Measurements from ENCODE around the gene ASIC5.

ASIC5 gene

DNA sequence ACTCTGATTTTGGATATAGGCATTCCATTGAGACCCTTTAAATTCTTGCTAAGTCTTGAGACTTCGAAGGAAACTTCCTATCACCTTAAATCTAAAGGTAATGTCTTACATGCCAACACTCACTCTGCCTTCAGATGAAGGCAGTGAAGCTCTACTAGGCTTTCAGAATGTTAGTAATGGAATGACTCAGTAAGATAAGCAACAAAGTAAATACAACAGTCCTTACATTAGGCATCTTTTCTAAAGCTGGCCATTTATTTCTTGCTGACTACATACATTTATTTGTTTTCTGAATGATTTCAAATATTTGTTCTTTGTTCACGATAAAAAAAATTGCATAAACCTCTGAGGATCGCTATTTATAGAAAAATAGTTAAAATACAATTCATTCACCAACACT, 43.5 kb downstream of the ASIC5 start:
- Histone ChIP-seq H3K27me3 (ENCODE audit: insufficient read depth, insufficient read length) (no peaks in the 10 kb centered on the region), H3K36me3 (ENCODE audit: insufficient read depth, insufficient read length, low read length) (no peaks in the 10 kb centered on the region), H3K9me3 (ENCODE audit: insufficient read depth, low read length) (no peaks in the 10 kb centered on the region), H3K4me3 (ENCODE audit: insufficient read length, low read depth) (no peak overlapping the region), H3K9ac (ENCODE audit: insufficient read length, low read depth) (no peak overlapping the region), H3K4me1 (ENCODE audit: insufficient read depth, insufficient read length) (no peaks in the 10 kb centered on the region)
- TF ChIP-seq YY1 (IDR thresholded peaks at IDR 0.05; ENCODE audit: insufficient read depth, insufficient read length) (no peak), SUZ12 (IDR thresholded peaks at IDR 0.05; ENCODE audit: extremely low read depth, insufficient read depth, insufficient read length) (no peak), ZNF274 (IDR thresholded peaks at IDR 0.05; ENCODE audit: low read depth, low read length) (no peak)
- no peak for DNase-seq (ENCODE audit: low read depth, low spot score)

DNA sequence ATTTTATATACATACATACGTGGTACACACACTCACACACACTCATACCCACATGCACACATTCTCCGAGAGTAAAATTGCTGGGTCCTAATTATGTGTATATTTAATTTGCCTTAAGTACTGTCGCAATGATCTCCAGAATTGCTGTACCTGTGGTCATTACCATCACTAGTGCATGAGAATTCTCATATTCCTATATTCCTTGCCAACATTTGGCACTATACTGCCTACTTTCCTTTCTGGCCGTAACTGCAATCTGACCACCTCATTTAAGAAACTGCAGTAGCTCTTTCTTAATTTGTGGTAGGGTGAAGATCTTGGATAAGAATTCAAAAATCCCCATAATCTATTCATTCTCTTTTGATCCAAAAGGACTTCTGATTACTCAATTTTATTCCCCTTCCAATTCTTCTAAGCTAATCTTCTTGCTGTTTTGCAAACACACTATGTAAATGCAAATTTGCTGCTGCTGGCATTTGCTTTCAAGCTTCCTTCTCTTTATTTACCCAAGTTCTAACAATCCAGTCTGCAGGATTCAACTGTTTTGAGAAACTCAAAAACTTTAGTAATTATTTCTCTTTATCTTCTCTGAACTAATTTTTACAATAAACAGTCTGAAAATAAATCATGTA, 45.1 kb downstream of the ASIC5 start:
- Histone ChIP-seq H3K27me3 (ENCODE audit: insufficient read depth, insufficient read length) (no peaks in the 10 kb centered on the region), H3K4me3 (ENCODE audit: insufficient read length, low read depth) (no peak overlapping the region), H3K9ac (ENCODE audit: insufficient read length, low read depth) (no peak overlapping the region), H3K4me1 (ENCODE audit: insufficient read depth, insufficient read length) (no peaks in the 10 kb centered on the region), H3K36me3 (ENCODE audit: insufficient read depth, insufficient read length, low read length) (no peaks in the 10 kb centered on the region), H3K9me3 (ENCODE audit: insufficient read depth, low read length) (no peaks in the 10 kb centered on the region)
- TF ChIP-seq YY1 (IDR thresholded peaks at IDR 0.05; ENCODE audit: insufficient read depth, insufficient read length) (no peak), ZNF274 (IDR thresholded peaks at IDR 0.05; ENCODE audit: low read depth, low read length) (no peak), SUZ12 (IDR thresholded peaks at IDR 0.05; ENCODE audit: extremely low read depth, insufficient read depth, insufficient read length) (no peak)
- no peak for DNase-seq (ENCODE audit: low read depth, low spot score)

DNA sequence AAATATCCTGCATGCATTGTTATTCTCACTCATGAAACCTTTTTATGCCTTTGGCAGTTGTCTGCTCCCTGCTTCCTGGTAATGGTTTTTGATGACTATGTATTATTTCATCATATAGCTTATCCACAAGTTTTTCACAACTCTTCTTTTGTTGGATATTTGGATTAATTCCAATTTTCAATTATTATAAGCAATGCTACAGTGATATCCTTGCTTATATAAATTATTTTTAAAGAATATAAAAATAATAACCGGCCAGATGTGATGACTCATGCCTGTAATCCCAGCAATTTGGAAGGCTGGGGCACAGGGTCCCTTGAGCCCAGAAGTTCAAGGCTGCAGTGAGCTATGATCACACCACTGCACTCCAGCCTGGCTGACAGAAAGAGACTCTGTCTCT, 47.0 kb downstream of the ASIC5 start:
- Histone ChIP-seq H3K9me3 (ENCODE audit: insufficient read depth, low read length) (no peaks in the 10 kb centered on the region), H3K4me3 (ENCODE audit: insufficient read length, low read depth) (no peak overlapping the region), H3K4me1 (ENCODE audit: insufficient read depth, insufficient read length) (no peaks in the 10 kb centered on the region), H3K9ac (ENCODE audit: insufficient read length, low read depth) (no peak overlapping the region), H3K36me3 (ENCODE audit: insufficient read depth, insufficient read length, low read length) (no peaks in the 10 kb centered on the region), H3K27me3 (ENCODE audit: insufficient read depth, insufficient read length) (no peaks in the 10 kb centered on the region)
- no peak for TF ChIP-seq ZNF274 (IDR thresholded peaks at IDR 0.05; ENCODE audit: low read depth, low read length)
- no peak for TF ChIP-seq YY1 (IDR thresholded peaks at IDR 0.05; ENCODE audit: insufficient read depth, insufficient read length)
- TF ChIP-seq SUZ12 (IDR thresholded peaks at IDR 0.05; ENCODE audit: extremely low read depth, insufficient read depth, insufficient read length): no peak
- DNase-seq (ENCODE audit: low read depth, low spot score): no peak

DNA sequence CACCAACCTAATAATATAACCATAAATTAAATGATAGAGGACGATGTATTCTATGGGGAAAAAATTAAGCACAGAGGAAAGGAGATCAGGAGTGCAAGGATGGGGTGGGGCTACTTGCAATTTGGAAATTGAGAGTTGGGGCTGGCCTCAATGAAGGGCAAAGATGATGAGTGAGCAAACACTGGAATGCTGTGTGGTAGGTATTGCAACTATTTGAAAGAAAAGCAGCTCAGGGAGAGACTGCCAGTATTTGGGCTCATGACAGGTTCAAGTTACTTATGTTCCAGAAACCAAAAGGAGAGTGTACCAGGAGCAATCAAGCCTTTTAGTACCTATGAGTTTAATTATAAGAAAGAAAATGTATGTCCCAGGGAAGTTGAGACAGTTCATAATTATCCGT, 47.4 kb downstream of the ASIC5 start:
- H3K9ac ChIP-seq (ENCODE audit: insufficient read length, low read depth): no peak overlapping the region
- H3K9me3 ChIP-seq (ENCODE audit: insufficient read depth, low read length): no peaks in the 10 kb centered on the region
- H3K4me3 ChIP-seq (ENCODE audit: insufficient read length, low read depth): no peak overlapping the region
- H3K36me3 ChIP-seq (ENCODE audit: insufficient read depth, insufficient read length, low read length): no peaks in the 10 kb centered on the region
- H3K4me1 ChIP-seq (ENCODE audit: insufficient read depth, insufficient read length): no peaks in the 10 kb centered on the region
- H3K27me3 ChIP-seq (ENCODE audit: insufficient read depth, insufficient read length): no peaks in the 10 kb centered on the region
- no peak for DNase-seq (ENCODE audit: low read depth, low spot score)
- TF ChIP-seq SUZ12 (IDR thresholded peaks at IDR 0.05; ENCODE audit: extremely low read depth, insufficient read depth, insufficient read length) (no peak), YY1 (IDR thresholded peaks at IDR 0.05; ENCODE audit: insufficient read depth, insufficient read length) (no peak), ZNF274 (IDR thresholded peaks at IDR 0.05; ENCODE audit: low read depth, low read length) (no peak)

DNA sequence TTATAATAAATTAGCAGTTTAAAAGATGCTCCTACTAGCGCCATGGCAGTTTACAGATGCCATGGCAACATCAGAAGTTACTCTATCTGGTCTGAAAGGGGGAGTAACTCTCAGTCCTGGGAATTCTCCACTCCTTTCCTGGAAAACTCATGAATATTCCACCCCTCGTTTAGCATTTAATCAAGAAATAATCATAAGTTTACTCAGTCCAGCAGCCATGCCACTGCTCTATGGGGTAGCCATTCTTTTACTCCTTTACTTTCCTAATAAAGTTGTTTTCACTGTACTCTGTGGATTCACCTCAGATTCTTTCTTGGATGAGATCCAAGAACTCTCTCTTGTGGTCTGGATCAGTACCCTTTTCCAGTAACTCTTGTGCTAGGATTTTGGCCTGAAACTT, 55.0 kb downstream of the ASIC5 start:
- no peak for DNase-seq (ENCODE audit: low read depth, low spot score)
- TF ChIP-seq SUZ12 (IDR thresholded peaks at IDR 0.05; ENCODE audit: extremely low read depth, insufficient read depth, insufficient read length) (no peak), YY1 (IDR thresholded peaks at IDR 0.05; ENCODE audit: insufficient read depth, insufficient read length) (no peak), ZNF274 (IDR thresholded peaks at IDR 0.05; ENCODE audit: low read depth, low read length) (no peak)
- Histone ChIP-seq H3K9ac (ENCODE audit: insufficient read length, low read depth) (no peak overlapping the region), H3K4me1 (ENCODE audit: insufficient read depth, insufficient read length) (no peaks in the 10 kb centered on the region), H3K27me3 (ENCODE audit: insufficient read depth, insufficient read length) (no peaks in the 10 kb centered on the region), H3K9me3 (ENCODE audit: insufficient read depth, low read length) (no peaks in the 10 kb centered on the region), H3K36me3 (ENCODE audit: insufficient read depth, insufficient read length, low read length) (no peaks in the 10 kb centered on the region), H3K4me3 (ENCODE audit: insufficient read length, low read depth) (no peak overlapping the region)

DNA sequence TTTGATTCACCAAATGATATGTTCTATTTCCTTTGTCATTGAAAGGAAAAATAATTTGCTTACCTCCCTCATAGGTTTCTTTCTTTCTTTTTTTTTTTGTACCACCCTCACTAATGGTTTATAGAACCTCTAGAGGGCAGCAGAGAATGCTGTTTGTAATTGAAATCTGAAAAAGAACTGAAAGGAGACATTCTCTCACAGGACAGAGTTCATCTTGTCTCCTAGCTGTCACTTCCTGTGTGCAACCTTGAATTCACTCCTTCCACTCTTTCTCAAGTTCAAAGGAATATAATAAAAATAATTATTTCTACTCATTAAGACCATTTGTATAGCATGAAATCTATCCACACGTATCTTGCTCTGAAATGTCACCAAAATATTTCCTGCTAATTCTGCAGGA, 56.2 kb downstream of the ASIC5 start:
- TF ChIP-seq YY1 (IDR thresholded peaks at IDR 0.05; ENCODE audit: insufficient read depth, insufficient read length): no peak
- TF ChIP-seq SUZ12 (IDR thresholded peaks at IDR 0.05; ENCODE audit: extremely low read depth, insufficient read depth, insufficient read length): no peak
- TF ChIP-seq ZNF274 (IDR thresholded peaks at IDR 0.05; ENCODE audit: low read depth, low read length): no peak
- no peak overlapping the region for H3K4me3 ChIP-seq (ENCODE audit: insufficient read length, low read depth)
- no peaks in the 10 kb centered on the region for H3K4me1 ChIP-seq (ENCODE audit: insufficient read depth, insufficient read length)
- peak; percentile 49 for DNase-seq (ENCODE audit: low read depth, low spot score)
- no peaks in the 10 kb centered on the region for H3K9me3 ChIP-seq (ENCODE audit: insufficient read depth, low read length)
- no peaks in the 10 kb centered on the region for H3K27me3 ChIP-seq (ENCODE audit: insufficient read depth, insufficient read length)
- no peaks in the 10 kb centered on the region for H3K36me3 ChIP-seq (ENCODE audit: insufficient read depth, insufficient read length, low read length)
- H3K9ac ChIP-seq (ENCODE audit: insufficient read length, low read depth): no peak overlapping the region

DNA sequence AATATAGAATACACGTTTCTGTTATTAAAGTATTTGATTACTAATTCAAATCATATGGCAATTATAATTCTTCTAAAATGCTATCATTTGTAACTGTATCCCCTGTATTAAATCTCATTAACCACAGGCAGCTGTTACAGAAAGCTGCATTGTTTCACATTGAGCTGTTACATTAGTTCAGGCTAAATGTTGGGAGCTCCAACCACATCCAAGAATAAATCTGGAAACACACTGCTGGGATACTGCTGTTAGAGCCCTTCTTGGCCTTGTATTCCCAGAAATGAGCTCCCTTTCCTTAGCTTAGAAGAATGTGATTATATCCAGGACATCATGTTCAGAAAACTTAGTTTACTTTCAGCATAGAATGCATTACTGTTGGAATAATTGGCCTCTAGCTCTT, 59.1 kb downstream of the ASIC5 start:
- H3K36me3 ChIP-seq (ENCODE audit: insufficient read depth, insufficient read length, low read length): no peaks in the 10 kb centered on the region
- DNase-seq (ENCODE audit: low read depth, low spot score): no peak
- no peaks in the 10 kb centered on the region for H3K27me3 ChIP-seq (ENCODE audit: insufficient read depth, insufficient read length)
- no peak for TF ChIP-seq ZNF274 (IDR thresholded peaks at IDR 0.05; ENCODE audit: low read depth, low read length)
- no peak for TF ChIP-seq YY1 (IDR thresholded peaks at IDR 0.05; ENCODE audit: insufficient read depth, insufficient read length)
- no peak for TF ChIP-seq SUZ12 (IDR thresholded peaks at IDR 0.05; ENCODE audit: extremely low read depth, insufficient read depth, insufficient read length)
- no peak overlapping the region for H3K4me3 ChIP-seq (ENCODE audit: insufficient read length, low read depth)
- H3K4me1 ChIP-seq (ENCODE audit: insufficient read depth, insufficient read length): no peaks in the 10 kb centered on the region
- H3K9me3 ChIP-seq (ENCODE audit: insufficient read depth, low read length): no peaks in the 10 kb centered on the region
- no peak overlapping the region for H3K9ac ChIP-seq (ENCODE audit: insufficient read length, low read depth)
